Measurements from ENCODE around the gene FAT1. TPM values are rescaled to one million over a fixed set of nuclear protein-coding genes. Genes with fewer than 3 reads are reported as not detected.

FAT1 gene
- total RNA-seq, 2 experiments from 2014 or later = under 0.01 to 0.08 TPM

DNA sequence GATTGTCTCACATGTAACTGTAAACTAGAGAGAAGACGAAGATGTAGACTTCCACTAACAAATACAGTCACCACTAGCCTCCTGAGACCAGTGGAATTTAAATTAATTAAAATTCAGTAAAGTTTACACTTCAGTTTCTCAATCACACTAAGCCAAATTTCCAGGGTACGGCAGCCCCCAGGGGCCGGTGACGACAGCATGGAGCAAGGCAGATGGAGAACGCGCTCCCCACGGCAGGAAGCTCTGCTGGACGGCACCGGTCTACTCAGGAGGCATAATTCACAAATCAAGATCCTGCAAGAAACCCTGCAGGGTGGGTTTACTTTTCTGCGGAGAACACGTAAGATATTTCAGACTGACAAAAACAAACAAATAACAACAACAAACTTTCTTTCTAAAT, 80.7 kb downstream of the FAT1 start:
- no TSS peak for BruUV-seq (replicated peaks)
- no peak overlapping the region for H3K4me3 ChIP-seq (ENCODE audit: low read depth, low read length, poor library complexity, severe bottlenecking)

DNA sequence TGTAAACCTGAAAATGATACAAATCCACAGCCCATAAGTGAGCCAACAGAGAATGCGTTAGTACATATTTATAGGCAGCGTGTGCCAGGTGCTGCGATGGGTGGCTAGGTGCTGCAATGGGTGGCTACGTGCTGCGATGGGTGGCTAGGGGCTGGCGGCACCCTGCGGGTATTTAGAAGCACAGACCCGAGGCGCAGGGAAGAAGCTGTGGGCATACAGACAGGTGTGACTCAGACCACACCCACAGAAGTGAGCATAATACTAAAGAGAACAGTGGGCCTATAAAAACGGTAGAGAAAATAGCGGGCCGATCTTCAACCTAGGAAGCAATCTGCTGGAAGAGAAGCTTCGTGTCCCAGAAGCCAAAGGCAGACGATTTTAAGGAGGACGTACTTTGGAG, 81.1 kb downstream of the FAT1 start:
- Histone ChIP-seq H2AFZ (ENCODE audit: low read length) (no peak overlapping the region), H3K4me3 (ENCODE audit: low read depth, low read length, poor library complexity, severe bottlenecking) (no peak overlapping the region), H3K9me2 (ENCODE audit: insufficient read depth, low read length) (no peaks in the 10 kb centered on the region), H3K4me1 (ENCODE audit: insufficient read depth, low read length, poor library complexity, severe bottlenecking) (no peaks in the 10 kb centered on the region), H4K20me1 (ENCODE audit: insufficient read depth, low read length) (no peaks in the 10 kb centered on the region), H3K9me3 (ENCODE audit: low read length) (no peaks in the 10 kb centered on the region), H3K36me3 (ENCODE audit: insufficient read depth, low read length) (no peaks in the 10 kb centered on the region), H3K79me2 (ENCODE audit: insufficient read depth, low read depth, low read length) (no peaks in the 10 kb centered on the region), H3K27ac (ENCODE audit: low read depth, low read length, poor library complexity, severe bottlenecking) (no peak overlapping the region), H3K4me2 (ENCODE audit: low read length) (no peak overlapping the region)
- BruUV-seq (replicated peaks) = no TSS peak
- POLR2A ChIA-PET = no interaction called here
- CTCF ChIA-PET (ENCODE audit: unreplicated experiment) = no interaction called here
- no peak for DNase-seq (ENCODE audit: low spot score)
- TF ChIP-seq EZH2phosphoT487 (IDR thresholded peaks at IDR 0.05; ENCODE audit: borderline replicate concordance, low read depth, low read length) = no peak
- TF ChIP-seq, protein P1, sequence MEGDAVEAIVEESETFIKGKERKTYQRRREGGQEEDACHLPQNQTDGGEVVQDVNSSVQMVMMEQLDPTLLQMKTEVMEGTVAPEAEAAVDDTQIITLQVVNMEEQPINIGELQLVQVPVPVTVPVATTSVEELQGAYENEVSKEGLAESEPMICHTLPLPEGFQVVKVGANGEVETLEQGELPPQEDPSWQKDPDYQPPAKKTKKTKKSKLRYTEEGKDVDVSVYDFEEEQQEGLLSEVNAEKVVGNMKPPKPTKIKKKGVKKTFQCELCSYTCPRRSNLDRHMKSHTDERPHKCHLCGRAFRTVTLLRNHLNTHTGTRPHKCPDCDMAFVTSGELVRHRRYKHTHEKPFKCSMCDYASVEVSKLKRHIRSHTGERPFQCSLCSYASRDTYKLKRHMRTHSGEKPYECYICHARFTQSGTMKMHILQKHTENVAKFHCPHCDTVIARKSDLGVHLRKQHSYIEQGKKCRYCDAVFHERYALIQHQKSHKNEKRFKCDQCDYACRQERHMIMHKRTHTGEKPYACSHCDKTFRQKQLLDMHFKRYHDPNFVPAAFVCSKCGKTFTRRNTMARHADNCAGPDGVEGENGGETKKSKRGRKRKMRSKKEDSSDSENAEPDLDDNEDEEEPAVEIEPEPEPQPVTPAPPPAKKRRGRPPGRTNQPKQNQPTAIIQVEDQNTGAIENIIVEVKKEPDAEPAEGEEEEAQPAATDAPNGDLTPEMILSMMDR (conservative IDR thresholded peaks at IDR 0.05; ENCODE audit: low read length) = no peak
- intact Hi-C loops (cut with micrococcal nuclease; ENCODE audit: unreplicated experiment) = no loop called here

More for the DNA sequence above, 80.7 kb downstream of the FAT1 start:
- ChIA-PET CTCF (ENCODE audit: unreplicated experiment) (no interaction called here), POLR2A (no interaction called here)
- H3K36me3 ChIP-seq (ENCODE audit: insufficient read depth, low read length) = no peaks in the 10 kb centered on the region
- no peaks in the 10 kb centered on the region for H3K79me2 ChIP-seq (ENCODE audit: insufficient read depth, low read depth, low read length)
- no peaks in the 10 kb centered on the region for H3K9me3 ChIP-seq (ENCODE audit: low read length)
- no peaks in the 10 kb centered on the region for H3K4me1 ChIP-seq (ENCODE audit: insufficient read depth, low read length, poor library complexity, severe bottlenecking)
- no peaks in the 10 kb centered on the region for H4K20me1 ChIP-seq (ENCODE audit: insufficient read depth, low read length)
- no peak overlapping the region for H3K27ac ChIP-seq (ENCODE audit: low read depth, low read length, poor library complexity, severe bottlenecking)
- no peak overlapping the region for H2AFZ ChIP-seq (ENCODE audit: low read length)
- intact Hi-C loops (cut with micrococcal nuclease; ENCODE audit: unreplicated experiment) = no loop called here
- H3K4me2 ChIP-seq (ENCODE audit: low read length) = no peak overlapping the region
- no peak for DNase-seq (ENCODE audit: low spot score)
- TF ChIP-seq EZH2phosphoT487 (IDR thresholded peaks at IDR 0.05; ENCODE audit: borderline replicate concordance, low read depth, low read length) = no peak
- TF ChIP-seq, protein P1 (conservative IDR thresholded peaks at IDR 0.05; ENCODE audit: low read length) = no peak
- H3K9me2 ChIP-seq (ENCODE audit: insufficient read depth, low read length) = no peaks in the 10 kb centered on the region

DNA sequence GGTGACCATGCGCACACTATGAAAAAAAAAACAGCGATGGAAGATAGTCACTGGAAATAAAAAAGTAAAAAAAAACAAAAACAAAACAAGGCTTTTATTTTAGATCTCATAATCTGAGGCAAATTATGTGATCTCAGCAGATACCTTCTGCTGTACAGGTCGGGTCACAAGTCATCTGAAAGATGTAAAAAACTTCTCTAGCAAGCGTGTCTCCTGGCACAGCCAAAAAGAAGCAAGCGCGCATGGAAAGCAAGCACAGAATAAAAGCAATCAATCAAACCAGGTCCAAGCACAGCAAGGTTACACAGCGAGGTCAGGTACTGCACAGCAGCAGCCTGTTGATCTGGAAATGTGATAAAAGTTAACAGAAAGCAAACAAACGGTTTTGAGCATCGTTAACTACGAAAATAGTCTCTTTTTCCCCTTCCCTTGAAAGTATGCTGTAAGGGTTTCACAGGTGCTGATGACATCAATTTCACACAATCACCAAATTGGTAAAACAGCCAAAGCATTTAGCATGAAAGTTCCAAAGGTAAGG, 89.0 kb downstream of the FAT1 start:
- H3K4me3 ChIP-seq (ENCODE audit: low read depth, low read length, poor library complexity, severe bottlenecking) = no peak overlapping the region
- no peaks in the 10 kb centered on the region for H3K9me3 ChIP-seq (ENCODE audit: low read length)
- no peaks in the 10 kb centered on the region for H3K36me3 ChIP-seq (ENCODE audit: insufficient read depth, low read length)
- H4K20me1 ChIP-seq (ENCODE audit: insufficient read depth, low read length) = no peaks in the 10 kb centered on the region
- no peak overlapping the region for H2AFZ ChIP-seq (ENCODE audit: low read length)
- POLR2A ChIA-PET = interaction anchor here (1.2 kb wide), 1 partner anchor 128 kb away, joined by 5 read pairs; no protein-coding TSS in a partner anchor
- CTCF ChIA-PET (ENCODE audit: unreplicated experiment) = no interaction called here
- no peaks in the 10 kb centered on the region for H3K79me2 ChIP-seq (ENCODE audit: insufficient read depth, low read depth, low read length)
- intact Hi-C loops (cut with micrococcal nuclease; ENCODE audit: unreplicated experiment) = no loop called here
- TF ChIP-seq, protein P1 (conservative IDR thresholded peaks at IDR 0.05; ENCODE audit: low read length) = no peak
- TF ChIP-seq EZH2phosphoT487 (IDR thresholded peaks at IDR 0.05; ENCODE audit: borderline replicate concordance, low read depth, low read length) = no peak
- no peaks in the 10 kb centered on the region for H3K9me2 ChIP-seq (ENCODE audit: insufficient read depth, low read length)
- no peak overlapping the region for H3K4me2 ChIP-seq (ENCODE audit: low read length)
- DNase-seq (ENCODE audit: low spot score) = no peak
- H3K27ac ChIP-seq (ENCODE audit: low read depth, low read length, poor library complexity, severe bottlenecking) = no peak overlapping the region
- no peaks in the 10 kb centered on the region for H3K4me1 ChIP-seq (ENCODE audit: insufficient read depth, low read length, poor library complexity, severe bottlenecking)
- no TSS peak for BruUV-seq (replicated peaks)

Data from OCI-LY7 (cell line).